ENCODE results near the gene FXN. TPM values are rescaled to one million over a fixed set of nuclear protein-coding genes. Genes with fewer than 3 reads are reported as not detected.
A peak's percentile ranks its signal among the peaks of the same experiment; 100 is the strongest.

Gene FXN
- total RNA-seq, 1 experiment from 2014 or later, result 12.0 TPM

- ChIA-PET POLR2A (ENCODE audit: unreplicated experiment) (no interaction called here), CTCF (no interaction called here)
- Histone ChIP-seq H3K36me3 (ENCODE audit: low read depth) (no peaks in the 10 kb centered on the region), H3K79me2 (ENCODE audit: low read depth) (no peaks in the 10 kb centered on the region), H4K20me1 (ENCODE audit: insufficient read depth) (no peaks in the 10 kb centered on the region), H3K27me3 (ENCODE audit: insufficient read depth, low read depth) (peaks cover 90% of the 10 kb centered on the region), H3F3A (ENCODE audit: insufficient read depth, low read depth) (no peaks in the 10 kb centered on the region), H2AFZ (no peak overlapping the region), H3K4me2 (no peak overlapping the region), H3K27ac (no peak overlapping the region), H3K4me1 (replicated peaks; ENCODE audit: insufficient read depth) (no peaks in the 10 kb centered on the region), H3K9me2 (ENCODE audit: insufficient read depth) (no peaks in the 10 kb centered on the region), H3K4me3 (no peak overlapping the region), H3K9me3 (ENCODE audit: insufficient read depth, low read depth) (no peaks in the 10 kb centered on the region)
- DNase-seq, result no peak
- intact Hi-C loops (cut with micrococcal nuclease; ENCODE audit: unreplicated experiment), result no loop called here
- no peak for TF ChIP-seq CTCF (conservative IDR thresholded peaks at IDR 0.05)
- no peak for TF ChIP-seq EZH2 (IDR thresholded peaks at IDR 0.05; ENCODE audit: low read depth)
- no TSS peak for BruUV-seq (replicated peaks)
These were observed 37.2 kb upstream of the FXN start for GRCh38 chr9:68998385-68998784.

GRCh38 chr9:68998812-68999211 lies 36.7 kb upstream of the FXN start:
- Histone ChIP-seq H2AFZ (no peak overlapping the region), H3K9me3 (ENCODE audit: insufficient read depth, low read depth) (no peaks in the 10 kb centered on the region), H3K36me3 (ENCODE audit: low read depth) (no peaks in the 10 kb centered on the region), H3K4me3 (no peak overlapping the region), H3F3A (ENCODE audit: insufficient read depth, low read depth) (no peaks in the 10 kb centered on the region), H3K4me2 (no peak overlapping the region), H4K20me1 (ENCODE audit: insufficient read depth) (no peaks in the 10 kb centered on the region), H3K27me3 (ENCODE audit: insufficient read depth, low read depth) (peaks cover 90% of the 10 kb centered on the region), H3K4me1 (replicated peaks; ENCODE audit: insufficient read depth) (no peaks in the 10 kb centered on the region), H3K9me2 (ENCODE audit: insufficient read depth) (no peaks in the 10 kb centered on the region), H3K79me2 (ENCODE audit: low read depth) (no peaks in the 10 kb centered on the region), H3K27ac (no peak overlapping the region)
- ChIA-PET CTCF (no interaction called here), POLR2A (ENCODE audit: unreplicated experiment) (no interaction called here)
- BruUV-seq (replicated peaks), result no TSS peak
- TF ChIP-seq CTCF (conservative IDR thresholded peaks at IDR 0.05) (no peak), EZH2 (IDR thresholded peaks at IDR 0.05; ENCODE audit: low read depth) (no peak)
- intact Hi-C loops (cut with micrococcal nuclease; ENCODE audit: unreplicated experiment), result loop anchor here (1.0 kb wide), 1 partner anchor 415 kb away; no protein-coding TSS in a partner anchor
- no peak for DNase-seq

- no peaks in the 10 kb centered on the region for H4K20me1 ChIP-seq (ENCODE audit: insufficient read depth)
- H3K4me3 ChIP-seq, result no peak overlapping the region
- POLR2A ChIA-PET (ENCODE audit: unreplicated experiment), result no interaction called here
- intact Hi-C loops (cut with micrococcal nuclease; ENCODE audit: unreplicated experiment), result loop anchor here (1.0 kb wide), 1 partner anchor 415 kb away; no protein-coding TSS in a partner anchor
- no peaks in the 10 kb centered on the region for H3K36me3 ChIP-seq (ENCODE audit: low read depth)
- no peak overlapping the region for H3K4me2 ChIP-seq
- no peak overlapping the region for H2AFZ ChIP-seq
- peaks cover 94% of the 10 kb centered on the region for H3K27me3 ChIP-seq (ENCODE audit: insufficient read depth, low read depth)
- no peak overlapping the region for H3K27ac ChIP-seq
- CTCF ChIA-PET, result no interaction called here
- TF ChIP-seq CTCF (conservative IDR thresholded peaks at IDR 0.05) (peak; percentile 69), EZH2 (IDR thresholded peaks at IDR 0.05; ENCODE audit: low read depth) (no peak)
- no peaks in the 10 kb centered on the region for H3K9me2 ChIP-seq (ENCODE audit: insufficient read depth)
- peak in 1 of 2 experiments; percentile 41 for DNase-seq
- no peaks in the 10 kb centered on the region for H3K4me1 ChIP-seq (replicated peaks; ENCODE audit: insufficient read depth)
- H3K9me3 ChIP-seq (ENCODE audit: insufficient read depth, low read depth), result no peaks in the 10 kb centered on the region
- H3K79me2 ChIP-seq (ENCODE audit: low read depth), result no peaks in the 10 kb centered on the region
- H3F3A ChIP-seq (ENCODE audit: insufficient read depth, low read depth), result no peaks in the 10 kb centered on the region
- no TSS peak for BruUV-seq (replicated peaks)
These were observed 36.0 kb upstream of the FXN start for GRCh38 chr9:68999393-69000105.

Measured in PC-9 (cell line).